ENCODE data around the gene NHERF1. TPM values are rescaled to one million over a fixed set of nuclear protein-coding genes. Genes with fewer than 3 reads are reported as not detected.

NHERF1 gene
- polyA plus RNA-seq, 1 donor from 2014 or later = 177 TPM

DNA sequence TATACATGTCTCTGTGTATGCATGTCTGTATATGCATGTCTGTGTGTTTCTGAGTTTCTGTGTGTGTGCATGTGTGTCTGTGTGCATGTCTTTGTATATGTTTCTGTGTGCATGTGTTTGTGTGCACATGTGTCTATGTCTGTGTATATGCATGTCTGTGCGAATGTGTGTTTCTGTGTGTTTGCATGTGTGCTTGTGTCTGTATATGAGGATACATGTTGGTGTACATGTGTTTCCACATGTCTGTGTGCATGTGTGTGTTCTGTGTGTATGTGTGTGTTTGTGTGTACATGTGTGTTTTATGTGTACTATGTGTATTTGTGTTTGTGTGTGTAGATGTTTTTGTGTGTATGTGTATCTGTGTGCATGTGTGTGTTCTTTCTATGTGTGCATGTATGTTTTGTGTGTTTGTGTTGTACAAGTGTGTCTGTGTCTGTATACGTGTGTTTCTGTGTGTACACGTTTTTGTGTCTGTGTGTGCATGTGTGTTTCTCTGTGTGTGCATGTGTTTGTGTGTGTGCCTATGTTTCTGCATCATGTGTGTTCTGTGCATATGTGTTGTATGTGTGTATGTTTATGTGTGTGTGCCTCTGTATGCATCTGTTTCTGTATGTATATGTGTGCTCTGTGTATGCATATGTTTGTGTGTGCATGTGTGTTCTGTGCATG is 20.3 kb upstream of the NHERF1 start:
- Mint-ChIP-seq H3K4me3 (no peak overlapping the region), H3K27ac (no peak overlapping the region), H3K9me3 (no peaks in the 10 kb centered on the region), H3K4me1 (peaks cover 0 to 17% (median 11%) of the 10 kb centered on the region in 3 donors), H3K36me3 (no peaks in the 10 kb centered on the region), H3K27me3 (peaks cover 6% of the 10 kb centered on the region)

DNA sequence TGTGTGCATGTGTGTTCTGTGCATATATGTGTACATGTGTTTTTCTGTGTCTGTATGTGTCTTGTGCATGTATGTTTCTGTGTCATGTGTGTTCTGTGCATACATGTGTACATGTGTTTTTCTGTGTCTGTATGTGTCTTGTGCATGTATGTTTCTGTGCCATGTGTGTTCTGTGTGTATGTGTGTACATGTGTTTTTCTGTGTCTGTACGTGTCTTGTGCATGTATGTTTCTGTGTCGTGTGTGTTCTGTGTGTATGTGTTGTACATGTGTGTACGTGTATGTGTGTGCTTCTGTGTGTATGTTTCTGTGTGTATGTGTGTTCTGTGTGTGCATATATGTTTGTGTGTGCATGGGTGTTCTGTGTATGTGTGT is 19.7 kb upstream of the NHERF1 start:
- Mint-ChIP-seq H3K4me3 (no peak overlapping the region), H3K27me3 (peaks cover 6% of the 10 kb centered on the region), H3K9me3 (no peaks in the 10 kb centered on the region), H3K4me1 (peaks cover 0 to 17% (median 11%) of the 10 kb centered on the region in 3 donors), H3K36me3 (no peaks in the 10 kb centered on the region), H3K27ac (no peak overlapping the region)

- H3K9me3 Mint-ChIP-seq = no peaks in the 10 kb centered on the region
- no peaks in the 10 kb centered on the region for H3K36me3 Mint-ChIP-seq
- no peak overlapping the region for H3K4me3 Mint-ChIP-seq
- H3K4me1 Mint-ChIP-seq = peaks cover 0 to 20% (median 14%) of the 10 kb centered on the region in 3 donors
- no peak overlapping the region for H3K27ac Mint-ChIP-seq
- peaks cover 6% of the 10 kb centered on the region for H3K27me3 Mint-ChIP-seq
Observed at GRCh38 chr17:74729368-74729767, 19.1 kb upstream of the NHERF1 start.

GRCh38 chr17:74729866-74730265 is 18.6 kb upstream of the NHERF1 start:
- H3K27me3 Mint-ChIP-seq = peaks cover 6% of the 10 kb centered on the region
- H3K27ac Mint-ChIP-seq = no peak overlapping the region
- no peaks in the 10 kb centered on the region for H3K9me3 Mint-ChIP-seq
- H3K36me3 Mint-ChIP-seq = no peaks in the 10 kb centered on the region
- H3K4me3 Mint-ChIP-seq = no peak overlapping the region
- peaks cover 0 to 21% (median 19%) of the 10 kb centered on the region in 3 donors for H3K4me1 Mint-ChIP-seq

DNA sequence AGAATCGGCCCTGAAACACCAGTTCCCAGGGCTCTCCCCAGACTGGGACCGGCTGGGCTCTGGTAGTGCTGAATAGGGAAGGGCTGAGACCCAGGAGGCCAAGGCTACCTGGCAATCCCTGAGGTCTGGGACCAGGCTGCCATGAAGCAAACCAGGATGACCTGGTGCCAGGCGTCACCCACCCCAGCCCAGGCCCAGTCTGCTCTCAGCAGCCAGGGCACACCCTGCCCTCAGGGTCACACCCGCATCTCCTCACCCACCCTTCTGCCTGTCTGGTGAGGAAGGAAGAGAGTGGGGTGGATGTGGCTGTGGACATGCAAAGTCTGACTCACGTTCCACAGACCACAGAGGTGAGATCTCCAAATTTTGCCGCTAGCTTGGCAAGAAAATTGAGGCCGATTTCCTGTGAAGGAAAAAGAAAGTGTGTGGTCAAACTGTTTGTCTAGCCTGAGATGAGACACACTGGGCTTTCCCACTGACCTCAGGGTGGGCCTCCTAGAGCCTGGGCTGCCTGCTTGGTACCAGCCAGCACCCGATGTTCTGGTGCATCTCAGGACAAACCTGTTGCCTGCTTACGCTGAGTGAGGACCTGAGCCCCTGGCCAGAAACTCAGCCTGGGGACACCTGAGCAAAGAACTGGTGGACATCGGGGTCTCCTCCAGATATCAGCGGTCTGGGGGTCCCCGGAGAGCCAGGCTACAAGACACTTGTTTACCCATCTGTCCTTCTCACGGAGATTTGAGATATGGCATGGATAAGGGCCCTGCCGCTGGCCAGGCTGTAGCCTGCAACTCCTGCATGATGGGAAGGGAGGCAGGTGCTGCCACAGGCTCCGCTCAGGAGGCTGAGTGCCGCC is 17.7 kb upstream of the NHERF1 start:
- H3K27ac Mint-ChIP-seq = peak overlapping the region in 1 of 3 donors; percentile 11
- no peaks in the 10 kb centered on the region for H3K36me3 Mint-ChIP-seq
- H3K4me1 Mint-ChIP-seq = peaks cover 0 to 21% (median 17%) of the 10 kb centered on the region in 3 donors
- peak overlapping the region in 2 of 4 donors; percentile 65 to 88 for H3K4me3 Mint-ChIP-seq
- peaks cover 6% of the 10 kb centered on the region for H3K27me3 Mint-ChIP-seq
- no peaks in the 10 kb centered on the region for H3K9me3 Mint-ChIP-seq

DNA sequence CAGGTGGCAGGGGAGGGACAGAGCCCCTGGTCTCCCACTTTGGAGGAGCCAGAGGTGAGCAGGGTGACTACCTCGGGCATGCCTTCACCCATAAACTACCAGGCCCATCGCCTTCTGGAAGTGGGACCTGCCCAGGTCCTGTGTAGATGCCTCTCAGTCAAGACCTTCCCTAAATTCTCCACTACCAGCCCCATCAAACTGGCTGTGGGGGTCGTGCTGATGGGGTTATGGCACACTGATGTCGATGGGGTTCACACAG is 17.2 kb upstream of the NHERF1 start:
- no peaks in the 10 kb centered on the region for H3K36me3 Mint-ChIP-seq
- H3K9me3 Mint-ChIP-seq = no peaks in the 10 kb centered on the region
- peaks cover 4% of the 10 kb centered on the region for H3K27me3 Mint-ChIP-seq
- peak overlapping the region in 1 of 4 donors; percentile 19 for H3K4me3 Mint-ChIP-seq
- peaks cover 2 to 23% (median 19%) of the 10 kb centered on the region in 3 donors for H3K4me1 Mint-ChIP-seq
- no peak overlapping the region for H3K27ac Mint-ChIP-seq

- H3K4me3 Mint-ChIP-seq = no peak overlapping the region
- H3K27ac Mint-ChIP-seq = no peak overlapping the region
- no peaks in the 10 kb centered on the region for H3K9me3 Mint-ChIP-seq
- H3K4me1 Mint-ChIP-seq = peaks cover 7 to 27% (median 22%) of the 10 kb centered on the region in 3 donors
- H3K36me3 Mint-ChIP-seq = no peaks in the 10 kb centered on the region
- H3K27me3 Mint-ChIP-seq = peaks cover 4% of the 10 kb centered on the region
Observed at GRCh38 chr17:74732042-74732867, 16.2 kb upstream of the NHERF1 start.

- Mint-ChIP-seq H3K9me3 (no peaks in the 10 kb centered on the region), H3K36me3 (no peaks in the 10 kb centered on the region), H3K27ac (no peak overlapping the region), H3K27me3 (peaks cover 4% of the 10 kb centered on the region), H3K4me3 (no peak overlapping the region), H3K4me1 (peaks cover 7 to 28% (median 25%) of the 10 kb centered on the region in 3 donors)
Observed at GRCh38 chr17:74733365-74734122, 14.9 kb upstream of the NHERF1 start.

DNA sequence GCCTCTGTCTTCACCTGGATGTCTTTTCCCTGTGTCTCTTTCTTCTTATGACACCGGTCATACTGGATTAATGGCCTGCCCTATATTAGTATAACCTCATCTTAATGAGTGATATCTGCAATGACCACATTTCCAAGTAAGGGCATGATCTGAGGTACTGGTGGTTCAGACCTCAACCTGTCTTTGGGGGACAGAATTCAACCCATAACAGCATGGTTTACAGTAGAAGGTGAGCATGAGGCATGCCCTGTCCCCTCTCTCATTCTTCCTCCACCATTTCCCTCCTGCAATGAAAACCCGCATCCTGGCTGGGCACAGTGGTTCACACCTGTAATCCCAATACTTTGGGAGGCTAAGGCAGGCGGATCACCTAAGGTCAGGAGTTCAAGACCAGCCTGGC is 14.2 kb upstream of the NHERF1 start:
- Mint-ChIP-seq H3K27ac (peak overlapping the region in 1 of 3 donors; percentile 8), H3K36me3 (peaks cover 5% of the 10 kb centered on the region), H3K9me3 (no peaks in the 10 kb centered on the region), H3K4me1 (peaks cover 7 to 35% (median 31%) of the 10 kb centered on the region in 3 donors), H3K4me3 (peak overlapping the region in 1 of 4 donors; percentile 6), H3K27me3 (peaks cover 4% of the 10 kb centered on the region)

GRCh38 chr17:74736513-74737298 is 11.7 kb upstream of the NHERF1 start, which contains the start of gene RAB37:
RAB37 (plus strand) TSS chr17:74737256; CDS start chr17:74737273, 17 bp downstream.
- H3K9me3 Mint-ChIP-seq = no peaks in the 10 kb centered on the region
- peak within 1 kb of the TSS; percentile 88 to 96 (median 93) for H3K4me3 Mint-ChIP-seq
- peak within 1 kb of the TSS; percentile 92 to 93 (median 93) for H3K27ac Mint-ChIP-seq
- peaks cover 17 to 42% (median 36%) of the 10 kb centered on the region in 3 donors for H3K4me1 Mint-ChIP-seq
- H3K27me3 Mint-ChIP-seq = peaks cover under 1% of the 10 kb centered on the region
- H3K36me3 Mint-ChIP-seq = peaks cover 8% of the 10 kb centered on the region

DNA sequence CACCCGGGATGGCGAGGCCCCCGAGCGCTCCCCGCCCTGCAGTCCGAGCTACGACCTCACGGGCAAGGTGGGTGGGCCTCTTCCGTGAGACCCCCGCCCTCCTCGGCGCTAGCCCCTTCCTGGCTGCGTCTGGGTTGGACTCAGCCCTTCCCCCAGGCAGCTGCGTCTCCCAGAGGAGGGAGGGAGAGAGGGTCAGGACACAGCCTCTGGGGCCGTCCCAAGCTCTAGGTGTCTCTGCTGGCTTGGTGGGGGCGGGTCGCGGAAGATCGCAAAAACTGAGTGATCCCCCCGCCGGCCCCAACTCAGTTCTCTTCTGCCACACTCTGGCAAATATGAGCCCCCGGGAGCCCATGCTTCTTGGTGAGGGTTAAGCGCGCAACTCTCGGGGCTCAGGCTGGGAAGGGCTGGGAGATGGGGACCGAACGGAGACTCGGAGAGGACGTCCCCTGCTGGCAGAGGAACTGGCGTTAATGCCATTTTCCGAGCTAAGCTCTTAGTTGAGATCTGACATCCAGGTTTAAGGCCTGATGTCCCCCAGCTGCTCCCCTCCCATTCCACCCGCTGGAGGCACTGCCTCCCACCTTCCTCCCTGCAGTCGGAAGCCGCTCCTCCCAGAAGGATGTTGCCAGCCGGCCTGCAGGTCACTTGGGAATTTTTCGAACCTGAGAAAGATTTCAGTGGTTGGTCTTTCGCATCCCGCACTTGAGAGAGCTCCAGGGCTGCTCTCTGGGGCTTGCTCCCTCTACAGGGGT is 11.0 kb upstream of the NHERF1 start:
- peak overlapping the region; percentile 86 to 93 (median 92) for H3K27ac Mint-ChIP-seq
- peaks cover 25 to 49% (median 43%) of the 10 kb centered on the region in 3 donors for H3K4me1 Mint-ChIP-seq
- H3K27me3 Mint-ChIP-seq = no peaks in the 10 kb centered on the region
- peak overlapping the region; percentile 88 to 96 (median 93) for H3K4me3 Mint-ChIP-seq
- H3K36me3 Mint-ChIP-seq = peaks cover 8% of the 10 kb centered on the region
- H3K9me3 Mint-ChIP-seq = no peaks in the 10 kb centered on the region

GRCh38 chr17:74738051-74738996 is 10.1 kb upstream of the NHERF1 start:
- Mint-ChIP-seq H3K36me3 (peaks cover 8% of the 10 kb centered on the region), H3K4me1 (peaks cover 33 to 57% (median 50%) of the 10 kb centered on the region in 3 donors), H3K27ac (peak overlapping the region; percentile 86 to 93 (median 92)), H3K4me3 (peak overlapping the region; percentile 88 to 96 (median 93)), H3K9me3 (no peaks in the 10 kb centered on the region), H3K27me3 (no peaks in the 10 kb centered on the region)
